ENCODE data around the gene DICER1.

DNA sequence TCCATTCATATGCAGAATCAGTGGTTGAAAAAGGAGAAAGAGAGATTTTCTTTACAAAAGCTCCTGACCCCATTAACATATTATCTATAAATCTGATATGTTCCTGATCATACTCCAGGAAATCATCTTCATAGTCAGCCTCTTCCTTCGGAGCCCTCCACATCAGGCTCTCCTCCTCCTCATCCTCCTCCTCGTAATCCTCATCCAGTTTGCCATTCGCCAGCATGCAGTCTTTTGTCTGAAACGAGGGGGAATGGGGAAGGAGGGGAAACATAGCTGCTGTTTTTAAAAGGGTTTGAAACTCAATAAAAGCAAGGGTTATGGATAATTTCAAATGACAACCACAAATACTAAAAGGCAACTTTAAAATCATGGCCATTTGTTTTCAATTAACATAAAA lies 60.9 kb downstream of the DICER1 start:
- no peak for TF ChIP-seq CTCF (IDR thresholded peaks at IDR 0.05)
- TF ChIP-seq ATF1 (CRISPR knock-in tag; IDR thresholded peaks at IDR 0.05): no peak
- TF ChIP-seq, protein P1, sequence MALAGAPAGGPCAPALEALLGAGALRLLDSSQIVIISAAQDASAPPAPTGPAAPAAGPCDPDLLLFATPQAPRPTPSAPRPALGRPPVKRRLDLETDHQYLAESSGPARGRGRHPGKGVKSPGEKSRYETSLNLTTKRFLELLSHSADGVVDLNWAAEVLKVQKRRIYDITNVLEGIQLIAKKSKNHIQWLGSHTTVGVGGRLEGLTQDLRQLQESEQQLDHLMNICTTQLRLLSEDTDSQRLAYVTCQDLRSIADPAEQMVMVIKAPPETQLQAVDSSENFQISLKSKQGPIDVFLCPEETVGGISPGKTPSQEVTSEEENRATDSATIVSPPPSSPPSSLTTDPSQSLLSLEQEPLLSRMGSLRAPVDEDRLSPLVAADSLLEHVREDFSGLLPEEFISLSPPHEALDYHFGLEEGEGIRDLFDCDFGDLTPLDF (CRISPR knock-in tag; IDR thresholded peaks at IDR 0.05): no peak
